Keratinocyte (primary cell): ENCODE data around the gene DEGS2.

ENCODE experiments used
- CTCF ChIP-seq, 3 experiments: IDR thresholded peaks in 1 of 3; conservative IDR thresholded peaks in 1 of 3; optimal IDR thresholded peaks in 1 of 3; 2 replicates in 2 of 3; 3 replicates in 1 of 3; pipeline versions ENCODE3 to v1.5.1; 2011; ENCODE audit warnings: low read length in 3 of 3, mild to moderate bottlenecking in 3 of 3, moderate library complexity in 2 of 3, control low read depth in 1 of 3, inconsistent platforms in 1 of 3; ENCODE audit not compliant: insufficient read depth in 2 of 3; ENCODE audit errors: extremely low read depth in 1 of 3
- EZH2 ChIP-seq: IDR thresholded peaks from one replicate; pipeline ENCODE4 v1.6.1; 2012; ENCODE audit warnings: inconsistent platforms, mild to moderate bottlenecking, low read length, moderate library complexity

DNA sequence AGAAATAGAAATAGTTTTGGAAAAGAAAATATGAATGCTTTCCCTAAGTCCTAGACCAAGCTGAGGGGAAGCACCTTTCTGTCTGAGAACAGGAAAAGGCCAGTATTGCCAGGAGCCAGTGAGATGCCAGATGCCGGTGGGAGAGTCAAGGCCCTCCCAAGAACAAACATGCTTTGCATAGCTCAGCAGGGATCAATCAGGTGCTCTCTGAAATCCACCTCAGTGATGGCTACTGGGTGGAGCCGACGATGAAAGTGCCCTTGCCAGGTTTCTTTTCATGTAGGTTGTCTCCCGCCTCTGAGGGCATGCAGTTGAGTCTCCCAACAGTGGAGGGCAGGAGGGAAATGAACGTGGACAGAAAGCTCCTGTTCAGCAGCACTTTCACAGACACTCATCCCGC is 28.3 kb downstream of the DEGS2 start:
- TF ChIP-seq CTCF (optimal IDR thresholded peaks at IDR 0.05 in 1 of 3, IDR thresholded peaks at IDR 0.05 in 1 of 3, conservative IDR thresholded peaks at IDR 0.05 in 1 of 3; ENCODE audit: extremely low read depth in 1 of 3, insufficient read depth in 2 of 3, low read length in 3 of 3) (no peak), EZH2 (no peak)
